LoVo (cell line): ENCODE data around the gene LONRF3.
A peak's percentile ranks its signal among the peaks of the same experiment; 100 is the strongest.

Experiments used
- DNase-seq: peaks from one replicate; pipeline ENCODE4 v3.0.0-alpha.2; 2016; ENCODE audit warnings: low spot score

LONRF3 gene

DNA sequence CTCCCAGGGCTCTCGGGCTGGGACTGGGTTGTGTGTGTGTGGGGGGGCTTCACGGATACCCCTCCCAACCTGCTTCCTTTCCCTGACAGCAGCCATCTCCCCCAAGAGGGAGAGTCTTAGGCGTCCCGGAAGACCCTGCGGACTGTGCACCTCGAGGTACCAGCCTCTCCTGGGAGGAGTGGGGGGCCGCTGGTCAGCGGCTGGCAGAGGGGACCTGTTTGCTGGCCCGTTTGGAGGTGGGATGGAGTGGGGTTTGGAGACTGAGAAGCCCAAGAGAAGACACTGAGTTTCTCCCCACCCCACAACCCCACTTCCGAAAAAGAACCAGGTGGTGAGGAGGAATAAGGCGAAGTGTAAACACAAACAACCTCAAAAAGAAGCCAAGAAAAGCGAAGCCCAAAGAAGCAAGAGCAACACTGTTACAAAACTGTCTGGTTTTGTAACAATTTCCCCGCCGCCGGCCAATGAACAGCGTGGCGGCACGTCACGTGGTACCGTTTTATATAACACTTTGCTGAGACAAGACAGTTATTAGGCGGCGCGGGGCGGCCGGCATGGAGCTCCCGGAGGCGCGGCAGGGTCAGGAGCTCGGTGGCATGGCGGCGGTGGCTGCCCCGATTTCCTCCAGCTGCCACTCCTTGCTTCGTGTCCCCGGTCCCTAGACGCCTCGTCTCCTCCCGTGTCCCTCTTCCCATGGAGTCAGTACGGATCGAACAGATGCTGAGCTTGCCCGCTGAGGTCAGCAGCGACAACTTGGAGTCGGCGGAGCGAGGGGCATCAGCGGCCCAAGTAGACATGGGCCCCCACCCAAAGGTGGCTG is at the start of gene LONRF3:
Gene LONRF3 (plus strand): TSS at position 531 of the 820 bp plus-strand sequence. CDS start 163 bp downstream, at position 694.
- peak; percentile 51 for DNase-seq

DNA sequence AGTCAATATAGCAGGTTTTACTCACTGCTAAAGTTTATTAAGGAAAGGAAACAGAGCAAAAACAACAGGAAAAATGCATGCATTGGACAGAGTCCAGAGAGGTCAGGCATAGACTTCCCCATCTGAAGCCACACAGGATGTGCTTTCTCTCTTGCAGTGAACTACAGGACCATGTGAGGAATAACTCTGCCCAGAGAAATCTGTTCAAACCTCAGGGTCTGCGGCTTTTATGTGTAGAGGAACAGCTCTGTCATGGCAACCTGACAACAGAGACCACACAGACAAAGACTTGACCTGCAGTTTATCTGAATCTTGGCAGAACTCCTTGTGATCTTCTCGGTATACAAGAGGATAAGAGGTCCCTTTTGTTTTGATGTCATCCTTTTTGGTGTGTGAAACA is 46.3 kb upstream of the LONRF3 start:
- no peak for DNase-seq

DNA sequence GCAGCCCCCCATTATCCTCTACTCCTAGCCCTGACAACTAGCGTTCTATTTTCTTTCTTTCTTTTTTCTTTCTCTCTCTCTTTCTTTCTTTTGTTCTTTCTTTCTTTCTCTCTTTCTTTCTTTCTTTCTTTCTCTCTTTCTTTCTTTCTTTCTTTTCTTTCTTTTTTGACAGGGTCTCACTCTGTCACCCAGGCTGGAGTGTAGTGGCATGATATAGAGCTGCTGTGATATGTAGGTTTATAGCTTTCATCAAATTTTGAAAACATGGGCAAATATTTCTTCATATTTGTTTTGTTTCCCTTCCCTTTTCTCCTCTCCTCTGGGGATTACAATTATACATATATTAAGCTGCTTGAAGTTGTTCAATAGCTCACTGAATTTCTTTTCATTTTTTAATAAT is 39.1 kb upstream of the LONRF3 start:
- no peak for DNase-seq

DNA sequence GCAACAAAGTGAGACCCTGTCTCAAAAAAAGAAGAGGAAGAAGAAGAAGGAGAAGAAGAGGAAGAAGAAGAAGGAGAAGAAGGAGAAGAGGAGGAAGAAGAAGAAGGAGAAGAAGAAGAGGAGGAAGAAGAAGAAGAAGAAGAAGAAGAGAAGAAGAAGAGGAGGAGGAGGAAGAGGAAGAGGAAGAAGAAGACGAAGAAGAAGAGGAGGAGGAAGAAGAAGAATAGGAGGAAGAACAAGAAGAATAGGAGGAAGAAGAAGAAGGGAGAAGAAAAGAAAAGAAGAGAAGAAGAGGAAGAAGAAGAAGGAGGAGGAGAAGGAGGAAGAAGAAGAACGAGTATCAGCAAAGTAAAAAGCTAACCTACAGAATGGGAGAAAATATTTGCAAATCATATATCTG is 33.3 kb upstream of the LONRF3 start:
- DNase-seq, result no peak

DNA sequence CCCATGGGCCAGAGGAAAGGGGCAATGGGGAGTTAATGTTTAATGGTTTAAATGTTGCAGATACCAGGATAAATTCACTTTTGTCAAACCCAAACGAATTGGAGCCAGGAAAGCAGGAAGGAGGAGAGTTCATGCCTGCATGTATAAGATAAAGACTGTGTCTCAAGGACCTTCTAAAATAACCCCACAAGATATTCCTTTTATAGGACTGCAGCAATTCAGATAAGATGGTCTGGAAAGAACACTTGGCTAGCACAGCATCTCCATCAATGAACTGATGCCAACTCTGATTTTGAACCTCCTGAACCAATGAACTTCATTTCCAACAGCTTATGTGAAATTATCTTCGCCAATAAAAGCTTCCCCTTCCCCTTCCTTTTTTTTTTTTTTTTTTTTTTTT is 31.3 kb upstream of the LONRF3 start:
- DNase-seq, result no peak

DNA sequence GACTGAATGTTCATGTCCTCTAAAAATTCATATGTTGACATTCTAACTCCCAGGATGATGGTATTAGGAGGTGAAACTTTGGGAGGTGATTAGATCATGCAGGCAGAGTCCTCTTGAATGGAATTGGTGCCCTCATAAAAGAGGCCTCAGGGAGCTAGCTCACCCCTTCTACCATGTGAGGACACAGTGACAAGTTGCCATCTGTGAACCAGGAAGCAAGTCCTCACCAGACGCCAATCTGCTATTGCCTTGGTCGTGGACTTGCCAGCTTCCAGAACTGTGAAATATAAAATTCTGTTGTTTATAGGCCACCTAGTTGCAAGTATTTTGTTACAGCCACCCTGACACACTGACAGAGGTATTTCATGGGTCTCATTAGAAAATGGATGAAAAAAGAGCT is 28.5 kb upstream of the LONRF3 start:
- DNase-seq, result no peak

DNA sequence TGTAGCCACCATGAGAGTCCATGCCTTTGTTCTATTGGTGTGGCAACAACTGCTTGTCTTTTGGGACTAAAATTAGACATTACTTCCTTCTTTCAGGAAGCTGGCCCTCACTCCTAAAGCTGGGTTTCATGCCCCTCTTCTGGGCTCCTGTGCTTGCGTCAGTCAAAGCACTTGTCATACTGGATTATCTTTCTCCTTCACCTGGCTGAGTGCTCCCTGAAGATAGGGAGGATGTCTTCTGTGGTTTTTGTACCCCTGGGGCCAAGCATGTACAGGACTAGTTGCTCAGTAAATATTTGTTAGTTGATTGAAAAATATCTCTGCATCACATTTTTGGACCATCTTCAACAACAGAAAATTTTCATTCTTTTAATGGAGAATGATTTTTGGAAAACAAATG is 26.1 kb upstream of the LONRF3 start:
- DNase-seq, result no peak

DNA sequence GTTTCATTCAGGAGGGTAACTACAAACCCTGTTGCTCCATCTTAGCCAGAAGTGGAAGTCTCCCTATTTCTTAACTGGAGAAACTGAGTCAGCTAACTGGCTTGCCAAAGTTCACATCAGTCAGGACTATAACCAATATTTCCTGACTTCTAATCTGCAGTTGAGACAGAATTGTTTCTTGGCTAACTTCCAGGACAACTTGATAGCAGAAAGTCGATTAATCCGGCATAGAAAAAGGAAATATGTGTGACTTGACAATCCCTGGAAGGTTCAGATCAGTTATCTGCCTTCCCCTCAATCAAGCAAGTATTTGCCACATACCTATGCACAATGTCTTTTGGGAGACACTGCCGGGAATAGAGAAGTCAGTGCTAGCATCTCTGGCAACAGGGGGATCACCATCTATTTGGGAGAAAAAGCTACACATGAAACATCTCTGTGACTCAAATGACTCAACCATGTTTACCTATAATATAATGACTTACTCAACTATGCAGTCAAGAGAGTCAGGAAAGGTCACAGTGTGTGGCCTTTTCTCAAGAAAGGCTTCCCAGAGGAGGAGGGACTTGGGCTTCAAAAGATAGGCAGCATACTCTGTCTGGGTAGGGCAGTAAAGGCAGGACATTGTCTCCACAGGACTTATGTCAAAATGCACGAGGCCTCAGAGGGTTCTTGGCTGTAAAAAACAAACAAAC is 12.4 kb upstream of the LONRF3 start:
- no peak for DNase-seq

DNA sequence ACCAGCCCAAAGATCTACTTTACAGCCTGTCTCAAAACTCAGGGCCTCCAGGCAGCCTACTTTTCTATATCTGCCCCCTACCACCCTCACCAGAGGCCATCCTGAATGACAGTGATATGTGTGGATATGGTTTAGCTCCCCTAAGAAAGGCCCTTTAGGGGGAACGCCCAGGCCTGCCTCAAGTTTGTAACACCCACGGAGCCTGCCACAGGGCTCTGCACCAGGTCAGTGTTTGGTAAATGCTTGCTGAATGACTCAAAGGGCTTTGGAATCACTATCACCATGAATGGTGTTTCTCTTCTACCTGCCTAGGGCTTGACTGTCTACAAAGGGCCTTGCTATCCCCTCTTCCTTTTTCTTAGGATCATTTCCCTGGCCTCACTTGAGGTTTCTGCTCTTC is 11.3 kb upstream of the LONRF3 start:
- no peak for DNase-seq

DNA sequence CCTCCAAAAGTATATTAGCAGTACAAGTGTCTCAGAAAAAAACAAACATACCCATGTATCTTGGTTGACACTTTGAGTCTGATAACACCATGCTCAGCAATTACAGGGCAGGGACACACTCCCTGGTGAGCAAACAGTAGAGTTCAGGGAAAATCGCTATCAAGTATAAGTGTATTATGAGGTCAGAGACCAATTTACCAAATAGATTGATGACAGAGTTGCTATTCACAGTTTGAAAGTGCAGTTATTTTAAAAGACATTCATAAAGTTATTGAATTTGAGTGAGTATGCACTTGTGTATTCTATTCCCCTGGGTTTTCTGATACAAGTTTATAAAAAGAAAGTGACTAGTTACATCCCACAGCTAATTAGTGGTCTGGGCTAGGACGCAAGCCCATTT is 10.2 kb upstream of the LONRF3 start:
- no peak for DNase-seq

DNA sequence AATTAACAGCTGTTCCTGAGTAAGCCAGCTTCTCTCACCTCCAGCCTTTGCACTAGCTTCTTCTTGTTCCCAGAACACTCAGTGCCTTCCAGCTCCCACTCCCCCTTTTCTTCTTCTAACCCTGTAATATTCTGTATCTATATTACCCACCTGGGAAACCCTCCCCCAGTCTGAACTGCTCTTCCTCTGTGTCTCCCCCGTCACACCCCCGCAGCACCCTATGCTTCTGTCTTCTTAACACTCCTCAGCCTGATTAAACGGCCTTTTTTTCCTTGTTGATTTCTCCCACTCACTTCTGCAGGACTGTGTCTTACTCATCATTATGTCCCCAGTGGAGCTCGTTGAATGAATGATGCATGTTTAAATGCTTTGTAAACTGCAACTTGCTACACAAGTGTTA is 9.0 kb upstream of the LONRF3 start:
- no peak for DNase-seq

DNA sequence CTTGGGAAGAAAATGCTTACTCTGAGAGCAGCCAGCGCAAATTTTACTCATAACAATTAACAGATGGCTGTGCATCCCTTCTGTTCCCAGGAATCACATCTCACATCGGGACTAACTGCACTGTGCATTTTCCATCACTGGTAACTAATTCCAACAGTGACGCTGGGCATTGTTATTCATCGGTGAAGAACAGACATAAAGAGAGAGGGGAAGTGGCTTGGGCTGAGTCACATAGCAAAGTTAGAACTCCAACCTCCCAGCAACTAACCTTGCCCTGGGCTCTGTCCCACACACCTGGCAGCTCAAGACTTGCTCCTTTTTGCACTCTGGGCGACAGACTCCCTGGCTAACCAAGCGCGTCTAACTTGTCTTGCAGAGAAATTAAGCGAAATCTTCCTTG is 6.4 kb upstream of the LONRF3 start:
- DNase-seq, result no peak

DNA sequence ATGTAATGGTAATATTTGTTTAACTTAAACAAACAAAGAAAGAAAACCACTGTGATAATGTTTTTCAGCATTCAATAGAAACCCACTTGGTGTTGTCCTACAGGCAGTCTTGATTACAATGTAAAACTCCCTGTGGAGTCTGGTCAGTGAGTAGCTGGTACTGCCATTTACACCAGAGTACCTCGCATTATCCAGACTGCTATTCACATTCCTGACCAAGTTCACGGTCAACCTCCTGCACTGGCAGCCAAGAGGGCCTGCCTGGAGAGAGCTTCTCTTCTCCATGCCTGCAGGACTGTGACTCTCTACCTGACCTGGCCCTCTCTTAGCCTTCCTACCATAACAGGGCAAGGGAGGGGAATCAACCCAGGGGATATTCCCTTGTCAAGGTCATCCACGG is 2.9 kb upstream of the LONRF3 start:
- no peak for DNase-seq

DNA sequence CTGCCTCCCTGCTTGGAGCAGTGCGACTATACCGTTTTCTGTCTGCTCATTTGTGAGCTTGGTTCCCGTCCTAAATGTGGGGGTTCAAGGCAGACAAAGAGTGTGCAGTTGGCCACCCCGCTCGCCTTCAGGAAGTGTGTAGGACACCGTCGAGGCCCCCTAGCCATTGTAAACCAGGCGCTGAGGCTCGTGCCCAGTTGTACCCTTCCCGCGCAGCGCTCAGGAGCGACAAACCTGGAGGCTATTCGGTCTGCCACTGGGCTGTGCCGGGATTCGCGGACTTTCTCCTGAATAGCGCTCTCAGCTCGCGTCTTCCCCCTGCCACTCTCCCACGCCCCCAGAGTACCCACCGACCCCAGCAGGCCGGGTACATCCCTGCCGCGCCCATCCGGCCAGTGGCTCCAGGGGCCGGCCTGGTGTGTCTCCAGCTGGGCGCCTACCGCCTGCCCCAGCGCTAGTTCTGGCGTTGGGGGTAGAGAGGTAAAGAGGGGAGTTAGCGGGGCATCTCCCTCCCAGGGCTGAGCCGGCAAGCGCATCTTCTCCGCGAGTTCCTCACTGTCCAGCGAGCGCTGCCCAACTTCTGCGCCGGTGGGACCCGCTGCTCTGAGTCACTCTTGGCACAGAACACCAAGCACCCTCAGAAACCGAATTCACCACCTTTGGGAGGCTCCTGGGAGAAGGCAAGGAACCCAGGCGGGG is 880 bp upstream of the LONRF3 start:
- DNase-seq, result no peak

DNA sequence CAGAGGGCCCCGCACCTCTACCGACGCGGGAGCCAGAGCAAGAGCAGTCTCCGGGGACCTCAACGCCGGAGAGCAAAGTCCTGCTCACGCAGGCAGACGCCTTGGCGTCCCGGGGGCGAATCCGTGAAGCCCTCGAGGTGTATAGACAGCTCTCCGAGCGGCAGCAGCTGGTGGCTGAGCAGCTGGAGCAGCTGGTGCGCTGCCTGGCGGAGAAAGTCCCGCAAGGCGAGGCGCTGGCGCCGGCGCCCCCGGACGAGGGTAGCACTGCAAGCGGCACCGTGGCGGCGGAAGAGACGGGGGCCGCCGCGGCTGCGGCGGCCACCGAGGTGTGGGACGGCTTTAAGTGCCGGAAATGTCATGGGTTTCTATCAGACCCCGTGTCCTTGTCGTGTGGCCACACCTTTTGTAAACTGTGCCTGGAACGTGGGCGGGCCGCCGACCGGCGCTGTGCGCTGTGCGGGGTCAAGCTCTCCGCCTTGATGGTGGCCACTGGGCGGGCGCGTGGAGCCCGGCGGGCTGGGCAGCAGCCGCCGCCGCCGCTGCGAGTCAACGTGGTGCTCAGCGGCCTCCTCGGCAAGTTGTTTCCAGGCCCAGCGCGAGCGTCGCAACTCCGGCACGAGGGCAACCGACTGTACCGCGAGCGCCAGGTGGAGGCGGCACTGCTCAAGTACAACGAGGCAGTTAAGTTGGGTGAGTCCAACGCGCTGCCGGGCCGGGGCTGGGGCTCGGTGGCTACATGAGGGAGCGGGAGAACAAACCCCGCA is 672 bp downstream of the LONRF3 start:
- peak; percentile 42 for DNase-seq

DNA sequence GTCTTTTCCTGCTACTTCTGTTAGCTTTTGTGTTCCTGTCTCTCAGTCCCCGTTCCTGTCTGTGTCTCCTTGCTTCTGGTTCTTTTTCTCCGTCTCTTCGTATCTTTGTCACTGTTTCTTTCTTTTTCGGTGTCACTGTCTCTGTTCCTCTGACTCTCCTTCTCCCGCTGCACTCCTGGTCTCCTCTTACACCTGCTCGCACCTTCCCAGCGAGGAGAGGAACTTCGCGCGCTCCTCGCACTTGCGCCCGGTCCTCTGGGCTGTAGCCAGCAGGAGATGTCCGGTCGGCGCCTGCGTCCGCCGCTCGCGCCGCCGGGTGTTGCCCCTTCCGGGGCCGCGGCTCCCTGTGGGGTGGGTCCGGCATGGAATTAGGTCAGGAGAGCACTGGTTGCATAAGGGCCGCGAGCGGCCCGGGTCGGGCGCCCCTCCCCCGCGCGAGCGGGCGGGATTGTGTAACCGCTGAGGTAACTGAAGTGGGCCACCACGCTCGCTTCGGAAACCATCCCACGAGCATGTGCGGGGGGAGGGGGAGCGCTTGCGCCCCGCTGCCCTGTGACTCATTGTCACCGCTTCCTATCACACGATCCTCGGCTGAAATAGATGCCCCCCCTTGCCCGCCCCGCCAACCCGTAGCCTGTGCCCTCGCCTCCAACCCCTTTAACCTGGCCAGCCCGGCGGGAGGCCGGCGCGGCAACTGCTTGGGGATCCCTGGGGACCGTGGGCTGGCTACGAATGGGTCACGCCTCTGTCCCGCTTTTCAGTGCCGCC is 1.6 kb downstream of the LONRF3 start:
- DNase-seq, result peak; percentile 49

DNA sequence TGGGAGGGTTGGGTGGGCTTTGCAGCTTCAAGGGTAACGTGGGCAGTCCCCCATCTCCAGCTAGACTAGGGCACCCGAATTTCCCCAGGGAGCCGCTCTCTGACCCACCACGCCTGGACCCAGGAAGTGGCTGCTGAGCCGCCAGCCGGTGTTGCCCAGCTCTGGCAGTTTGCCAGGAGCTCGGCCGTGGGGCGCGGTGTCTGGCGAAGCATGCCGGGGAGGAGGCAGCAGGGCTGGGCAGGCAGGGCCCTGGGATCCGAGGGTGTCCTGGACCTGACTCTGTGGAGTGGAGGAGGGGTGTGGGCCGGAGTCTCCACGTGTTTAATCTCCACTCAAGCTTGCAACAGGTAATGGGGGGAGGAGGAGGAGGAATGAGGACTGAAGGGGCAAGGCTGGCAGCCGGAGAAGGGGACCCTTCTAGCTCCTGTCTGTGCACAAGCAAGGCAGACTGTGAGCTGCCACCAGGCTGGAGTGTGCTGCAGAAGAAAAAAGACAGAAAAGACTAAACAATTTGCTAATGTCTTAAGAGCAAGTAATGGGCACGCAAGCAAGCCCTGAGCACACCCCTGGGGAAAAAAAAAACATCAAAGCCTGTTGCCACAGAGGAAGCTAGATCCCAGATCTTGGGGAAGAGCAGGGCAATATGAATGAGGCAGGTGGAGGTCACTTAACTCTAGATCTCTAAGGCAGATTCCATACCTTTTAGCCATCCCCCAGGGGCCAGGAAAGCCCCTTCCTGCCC is 2.4 kb downstream of the LONRF3 start:
- DNase-seq, result peak; percentile 51

DNA sequence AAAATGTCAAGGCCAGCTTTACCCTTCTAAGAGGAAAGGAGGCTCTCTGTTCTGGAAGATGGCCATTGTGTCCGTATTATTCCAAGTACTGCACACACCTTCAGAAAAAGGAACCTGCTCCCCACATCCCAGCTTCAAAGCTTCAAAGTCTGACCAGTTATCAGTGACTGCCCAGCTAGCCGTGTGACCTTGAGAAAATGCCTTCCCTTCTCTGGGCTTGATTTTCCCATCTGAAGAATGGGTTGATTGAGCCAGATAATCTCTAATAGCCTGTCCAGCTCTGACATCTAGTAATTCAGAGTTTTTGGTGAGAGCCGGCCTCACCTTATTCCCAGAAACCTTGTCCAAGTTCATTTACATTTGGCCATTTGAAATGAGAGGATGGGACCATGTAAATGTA is 3.0 kb downstream of the LONRF3 start:
- no peak for DNase-seq

DNA sequence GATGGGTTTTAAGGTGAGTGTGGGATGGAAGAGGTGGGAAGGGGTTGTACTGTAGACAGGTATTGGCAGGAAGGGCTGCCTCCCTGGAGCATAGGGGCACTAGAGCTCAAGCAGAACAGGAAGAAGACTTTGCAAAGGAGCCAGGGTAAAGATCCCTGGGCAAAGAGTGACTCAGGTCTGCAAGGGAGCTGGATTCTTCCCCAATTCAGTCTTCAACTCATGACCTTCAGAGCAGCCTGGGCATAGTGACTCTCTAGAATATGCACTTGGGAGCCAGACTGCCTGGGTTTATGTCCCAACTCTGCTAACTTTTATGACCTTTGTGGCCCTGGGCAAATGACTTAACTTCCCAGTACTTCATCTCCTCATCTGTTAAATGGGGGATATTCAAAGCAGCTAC is 4.0 kb downstream of the LONRF3 start:
- DNase-seq, result no peak

DNA sequence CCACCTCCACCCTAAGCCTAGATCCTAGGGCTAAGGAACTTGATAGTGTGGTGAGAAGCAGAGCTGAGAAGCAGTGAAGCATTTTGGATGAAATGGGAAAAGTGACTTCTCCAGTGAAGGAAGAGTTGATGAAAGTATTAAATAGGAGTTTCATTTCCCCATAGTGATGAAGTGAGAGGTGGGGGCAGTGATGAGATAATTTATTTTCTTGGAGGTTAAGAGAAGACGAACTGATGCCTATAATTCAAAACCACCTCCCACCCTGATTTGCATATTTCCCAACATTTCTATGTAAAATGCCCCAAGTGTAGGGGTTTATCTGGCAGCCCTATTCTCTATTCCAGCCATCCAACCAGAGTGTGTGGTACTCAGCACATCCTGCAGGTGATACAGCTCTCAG is 6.3 kb downstream of the LONRF3 start:
- no peak for DNase-seq

DNA sequence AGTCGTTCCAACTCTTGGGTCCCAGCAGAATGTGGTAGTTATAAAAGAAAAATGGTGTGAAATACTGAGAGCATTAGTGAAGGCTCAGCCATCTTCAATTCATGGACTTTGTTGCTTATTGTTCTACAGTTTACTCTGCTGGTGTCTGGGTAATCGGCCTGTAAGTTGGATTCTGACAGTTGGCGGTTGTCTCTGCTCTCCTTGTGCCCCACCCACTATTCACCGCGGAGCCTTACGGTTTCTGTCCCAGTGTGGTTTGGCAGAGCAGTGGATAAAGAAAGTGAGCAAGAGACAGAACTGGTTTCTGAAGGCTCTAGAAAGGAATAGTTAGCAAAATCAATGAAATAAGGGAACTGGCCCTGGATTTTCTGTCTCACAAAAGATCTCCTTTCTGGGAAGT is 9.1 kb downstream of the LONRF3 start:
- no peak for DNase-seq
